Fibroblast of skin of left biceps (primary cell): ENCODE data around the gene PGBD5.
"Not testable (repeated sequence)": the region's sequence is repeated elsewhere in the genome, so short reads cannot be mapped to it uniquely, and the experiment has no call there.

Experiments used
- DNase-seq, 2 experiments: peaks; one replicate each; pipeline ENCODE4 v3.0.0-alpha.2; 2013; ENCODE audit warnings: low read depth in 2 of 2

Gene PGBD5

GRCh38 chr1:230426246-230427093 lies at the start of gene PGBD5:
PGBD5 (minus strand) TSS chr1:230426332; CDS start chr1:230425928, 404 bp downstream.
- peak in 1 of 2 experiments; percentile 1 for DNase-seq

GRCh38 chr1:230474924-230475323 lies 48.8 kb upstream of the PGBD5 start:
- DNase-seq, result not testable (repeated sequence)

GRCh38 chr1:230470750-230471149 lies 44.6 kb upstream of the PGBD5 start:
- DNase-seq, result not testable (repeated sequence)

- no peak for DNase-seq
Measured at GRCh38 chr1:230469271-230469670, 43.1 kb upstream of the PGBD5 start.

- DNase-seq, result no peak
Measured at GRCh38 chr1:230465691-230466090, 39.6 kb upstream of the PGBD5 start.

- DNase-seq, result no peak
Measured at GRCh38 chr1:230464671-230465070, 38.5 kb upstream of the PGBD5 start.

- no peak for DNase-seq
Measured at GRCh38 chr1:230463760-230464159, 37.6 kb upstream of the PGBD5 start.

- no peak for DNase-seq
Measured at GRCh38 chr1:230463326-230463725, 37.2 kb upstream of the PGBD5 start.

GRCh38 chr1:230459465-230459864 lies 33.3 kb upstream of the PGBD5 start:
- no peak for DNase-seq

- no peak for DNase-seq
Measured at GRCh38 chr1:230458509-230458908, 32.4 kb upstream of the PGBD5 start.

- DNase-seq, result no peak
Measured at GRCh38 chr1:230456478-230456877, 30.3 kb upstream of the PGBD5 start.

- no peak for DNase-seq
Measured at GRCh38 chr1:230455291-230455690, 29.2 kb upstream of the PGBD5 start.

GRCh38 chr1:230453377-230453776 lies 27.2 kb upstream of the PGBD5 start:
- DNase-seq, result no peak

GRCh38 chr1:230441183-230442029 lies 15.3 kb upstream of the PGBD5 start:
- no peak for DNase-seq

- DNase-seq, result no peak
Measured at GRCh38 chr1:230435108-230435507, 9.0 kb upstream of the PGBD5 start.

GRCh38 chr1:230431527-230431926 lies 5.4 kb upstream of the PGBD5 start:
- no peak for DNase-seq

GRCh38 chr1:230430499-230430898 lies 4.4 kb upstream of the PGBD5 start:
- DNase-seq, result no peak

- DNase-seq, result no peak
Measured at GRCh38 chr1:230429067-230429735, 3.1 kb upstream of the PGBD5 start.

GRCh38 chr1:230427981-230428380 lies 1.8 kb upstream of the PGBD5 start:
- DNase-seq, result no peak

- no peak for DNase-seq
Measured at GRCh38 chr1:230427094-230427876, 1.2 kb upstream of the PGBD5 start.
